Fibroblast of skin of right quadriceps (primary cell): ENCODE data around the gene TMEM97.

Experiments
- DNase-seq: peaks from one replicate; pipeline ENCODE4 v3.0.0-alpha.2; 2013

Gene TMEM97

DNA sequence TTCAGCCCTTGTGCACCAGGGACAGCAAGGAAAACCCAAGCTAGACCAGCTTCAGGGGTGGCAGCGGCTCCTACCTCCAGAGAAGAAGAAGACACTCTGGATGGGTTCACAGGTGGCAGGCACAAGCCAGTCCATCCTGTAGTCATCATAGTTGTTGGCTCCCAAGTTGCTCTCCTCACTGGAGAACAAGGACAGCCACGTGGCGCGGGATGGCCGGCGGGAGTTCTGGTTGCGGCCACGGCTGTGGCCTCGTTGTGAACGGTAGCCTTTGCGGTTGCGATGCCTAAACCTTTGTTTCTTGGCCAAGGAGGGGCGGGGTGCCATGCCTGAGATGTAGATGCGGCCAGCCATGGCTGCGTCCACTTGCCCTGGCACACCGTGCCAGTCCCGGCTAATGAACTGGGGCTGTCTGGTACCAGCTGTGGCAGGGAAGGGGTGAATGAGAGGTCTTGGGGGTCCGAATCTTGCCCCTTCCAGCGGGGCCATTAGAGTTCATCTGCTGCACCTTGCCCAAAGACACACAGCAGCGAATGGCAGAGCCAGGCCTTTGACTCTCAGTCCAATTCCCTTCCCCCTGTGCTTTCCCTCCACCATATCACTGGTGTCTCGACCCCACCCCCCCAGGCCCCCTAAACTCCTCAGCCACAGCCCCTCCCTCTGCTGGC is 48.8 kb downstream of the TMEM97 start:
- no peak for DNase-seq

DNA sequence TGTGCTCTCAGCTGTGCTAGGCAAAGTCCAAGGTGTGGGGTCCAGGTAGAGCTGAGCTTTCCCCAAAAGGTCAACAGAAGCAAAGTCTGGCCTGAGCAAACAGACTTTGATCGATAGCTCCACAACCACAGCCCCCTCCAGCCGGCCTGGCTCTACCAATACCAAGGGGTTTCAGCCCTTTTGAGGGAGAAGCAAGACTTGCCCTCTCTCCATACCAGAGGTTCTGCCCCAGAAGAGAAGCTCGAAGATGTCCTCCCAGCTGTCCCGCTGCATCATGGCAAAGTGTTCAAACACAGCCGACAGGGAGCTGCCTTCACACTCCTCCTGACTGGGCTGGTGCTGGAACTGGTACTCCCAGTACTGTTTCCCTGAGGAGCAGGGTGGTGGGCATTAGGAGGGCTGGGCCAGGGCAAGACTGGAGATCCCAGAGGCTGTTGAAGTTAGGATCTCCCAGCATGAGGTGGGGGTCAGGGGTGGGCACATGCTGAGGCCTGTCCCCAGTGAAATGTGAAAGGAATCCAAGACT is 49.4 kb downstream of the TMEM97 start:
- DNase-seq, result no peak

DNA sequence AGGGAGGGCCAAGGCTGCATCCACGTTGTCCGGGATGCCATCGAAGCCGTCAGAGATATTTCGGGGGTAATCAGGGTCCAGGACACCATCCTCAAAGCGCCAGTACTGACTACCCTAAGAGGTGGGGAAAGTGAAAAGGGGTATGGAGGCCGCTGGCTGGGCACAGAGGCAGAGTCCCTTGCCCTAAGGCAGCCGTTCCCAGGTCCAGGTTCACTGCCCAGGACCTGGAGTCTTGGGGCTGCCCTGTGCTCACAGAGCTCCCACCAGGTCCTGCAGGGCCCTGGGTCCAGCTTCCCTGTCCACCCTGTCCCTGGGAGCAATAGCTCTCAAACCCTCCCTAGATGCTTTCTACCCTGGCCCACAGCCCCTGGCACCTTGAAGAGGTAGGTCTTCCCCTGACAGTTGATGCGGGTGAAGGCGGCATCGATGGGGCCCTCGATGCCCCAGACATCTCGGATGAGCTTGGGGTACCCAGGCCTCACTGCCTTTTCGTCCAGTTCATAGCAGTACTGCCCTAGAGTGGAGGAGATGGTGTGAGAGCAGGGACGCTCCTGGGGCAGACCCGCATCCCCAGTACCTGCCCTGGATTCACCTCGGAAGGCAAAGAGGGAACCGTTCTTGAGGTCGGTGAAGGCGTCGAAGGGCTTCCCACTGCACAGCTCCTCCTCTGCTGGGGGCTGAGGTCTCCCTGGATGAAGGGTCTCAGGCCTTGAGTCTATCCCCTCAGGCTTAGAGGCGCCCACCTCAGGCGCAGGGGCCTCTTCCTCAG is 50.1 kb downstream of the TMEM97 start:
- DNase-seq, result no peak

DNA sequence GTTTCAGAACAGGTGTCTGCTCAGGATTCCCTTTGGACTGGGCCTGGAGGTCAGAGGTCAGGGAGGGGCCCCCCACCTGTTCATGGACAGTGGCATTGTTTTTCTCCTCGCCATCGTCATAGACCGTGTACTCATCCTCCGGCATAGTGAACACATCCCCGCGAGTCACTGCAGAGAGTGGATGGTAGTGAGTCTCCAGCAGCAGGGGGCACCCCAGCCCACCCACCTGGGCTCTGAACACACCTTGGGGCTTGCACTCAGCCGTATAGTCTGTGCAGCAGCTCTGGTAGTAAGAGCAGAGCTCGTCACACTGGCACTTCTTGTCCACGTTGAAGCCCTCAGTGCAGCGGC is 50.7 kb downstream of the TMEM97 start:
- DNase-seq, result no peak

DNA sequence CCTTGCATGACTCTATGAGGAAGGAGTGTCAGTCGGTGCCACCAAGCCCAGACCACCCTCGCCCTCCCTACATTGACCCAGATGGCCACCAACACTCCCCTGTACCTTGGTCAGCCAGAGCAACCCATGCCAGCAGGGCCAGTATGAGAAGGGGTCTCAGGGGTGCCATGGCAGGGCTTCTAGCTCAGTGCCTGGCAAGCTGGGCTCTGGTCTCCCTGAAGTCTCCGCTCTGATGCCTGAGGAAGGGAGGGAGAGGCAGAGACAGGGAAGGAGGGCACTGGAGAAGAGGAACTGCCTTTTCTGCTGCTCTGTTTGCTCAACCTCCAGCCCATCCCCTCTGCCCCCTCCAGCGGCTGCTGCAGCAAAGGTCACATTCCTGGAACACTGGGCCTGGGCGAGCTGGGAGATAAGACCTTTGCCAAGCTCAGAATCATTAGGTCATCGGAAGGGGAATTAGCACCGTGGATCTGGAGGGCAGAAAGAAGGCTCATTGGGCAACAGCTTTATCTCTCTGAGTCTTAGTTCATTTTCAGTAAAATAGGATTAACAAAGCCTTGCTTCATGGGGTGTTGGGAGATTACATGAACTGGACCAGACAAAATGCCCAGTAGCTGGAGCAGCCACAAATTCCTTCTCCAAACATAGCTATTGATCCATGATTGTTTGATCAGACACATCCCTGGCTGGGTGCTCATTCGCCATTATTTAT is 51.2 kb downstream of the TMEM97 start, which contains the start of gene VTN:
TSS of gene VTN (minus strand) at position 273 of the 709 bp plus-strand sequence. CDS start at position 169, 104 bp downstream.
- DNase-seq, result no peak

DNA sequence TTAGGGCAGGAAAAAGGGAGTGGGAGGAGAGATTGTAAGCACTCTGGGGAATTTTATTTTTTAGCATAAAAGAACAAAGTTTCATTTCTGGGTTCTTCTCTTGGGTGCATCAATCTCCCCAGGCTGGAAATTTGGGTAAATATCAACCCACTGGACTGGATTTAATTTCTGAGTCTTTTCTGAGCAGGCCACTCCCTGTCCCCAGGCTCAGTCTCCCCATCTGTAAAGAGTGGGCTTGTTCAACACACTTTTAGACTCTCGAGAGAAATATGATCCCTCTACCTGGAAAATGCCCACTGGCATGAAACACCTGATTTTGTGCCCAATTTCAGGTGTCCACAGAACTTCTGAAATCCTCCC is 51.7 kb downstream of the TMEM97 start:
- DNase-seq, result no peak

DNA sequence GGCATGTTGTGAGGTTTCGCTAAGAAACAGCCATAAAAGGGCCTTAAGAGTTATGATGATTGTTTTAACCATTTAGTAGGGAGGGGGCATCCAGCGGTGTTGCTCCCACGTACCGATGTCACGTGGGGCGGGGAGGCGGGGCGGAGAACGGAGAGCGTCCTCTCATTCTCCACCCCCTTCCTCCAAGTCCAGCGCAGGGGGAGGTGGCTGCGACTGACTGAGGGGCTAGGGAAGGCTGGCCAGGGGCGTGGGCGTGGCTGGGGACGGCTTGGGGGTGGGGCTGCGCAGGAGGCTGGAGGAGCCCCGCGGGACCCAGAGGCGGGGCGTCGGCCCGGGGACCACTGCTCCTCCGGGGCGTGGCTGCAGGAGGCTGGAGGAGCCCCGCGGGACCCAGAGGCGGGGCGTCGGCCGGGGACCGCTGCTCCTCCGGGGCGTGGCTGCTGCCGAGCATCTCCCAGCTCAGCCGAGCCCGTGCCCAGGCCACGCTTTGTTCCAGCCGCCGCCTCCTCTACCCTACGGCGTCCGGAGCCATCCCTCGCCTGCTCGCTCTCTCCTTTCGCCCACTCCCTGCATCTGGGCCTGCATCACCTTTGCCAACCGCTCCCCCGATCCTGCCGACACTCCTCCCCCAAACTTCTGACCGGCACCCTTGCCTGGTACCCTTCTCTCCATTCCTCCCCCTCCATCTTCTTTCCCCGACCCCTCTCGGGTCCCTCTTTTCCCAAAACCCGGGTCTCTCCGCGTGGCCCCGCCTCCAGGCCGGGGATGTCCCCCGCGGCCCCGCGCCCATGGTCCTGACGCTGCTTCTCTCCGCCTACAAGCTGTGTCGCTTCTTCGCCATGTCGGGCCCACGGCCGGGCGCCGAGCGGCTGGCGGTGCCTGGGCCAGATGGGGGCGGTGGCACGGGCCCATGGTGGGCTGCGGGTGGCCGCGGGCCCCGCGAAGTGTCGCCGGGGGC is 52.5 kb downstream of the TMEM97 start, which contains the start of gene SARM1:
TSS of gene SARM1 (plus strand) at position 450 of the 958 bp plus-strand sequence. CDS start at position 789, 339 bp downstream.
- peak; percentile 93 for DNase-seq

DNA sequence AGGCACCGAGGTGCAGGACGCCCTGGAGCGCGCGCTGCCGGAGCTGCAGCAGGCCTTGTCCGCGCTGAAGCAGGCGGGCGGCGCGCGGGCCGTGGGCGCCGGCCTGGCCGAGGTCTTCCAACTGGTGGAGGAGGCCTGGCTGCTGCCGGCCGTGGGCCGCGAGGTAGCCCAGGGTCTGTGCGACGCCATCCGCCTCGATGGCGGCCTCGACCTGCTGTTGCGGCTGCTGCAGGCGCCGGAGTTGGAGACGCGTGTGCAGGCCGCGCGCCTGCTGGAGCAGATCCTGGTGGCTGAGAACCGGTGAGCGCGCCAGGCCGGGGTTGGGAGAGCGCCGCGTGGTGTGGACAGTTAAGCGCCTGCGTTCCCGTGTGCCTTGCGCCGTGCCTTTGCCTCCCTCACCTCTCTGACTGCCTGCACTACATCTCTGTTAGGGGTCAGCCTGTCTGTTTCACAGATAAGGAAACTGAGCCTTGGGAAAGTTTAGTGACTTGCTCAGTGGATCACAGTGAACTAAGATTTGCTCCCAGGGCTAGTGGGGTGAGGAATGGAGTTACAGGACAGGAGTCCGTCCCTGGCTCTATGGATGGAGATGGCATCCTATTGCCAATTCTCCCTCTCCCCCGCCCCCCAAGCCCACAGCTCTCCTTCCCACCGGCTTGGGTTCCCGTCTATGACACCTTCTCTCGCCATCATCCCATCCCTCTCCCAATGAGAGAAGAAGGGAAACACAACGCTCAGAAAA is 53.4 kb downstream of the TMEM97 start:
- no peak for DNase-seq

DNA sequence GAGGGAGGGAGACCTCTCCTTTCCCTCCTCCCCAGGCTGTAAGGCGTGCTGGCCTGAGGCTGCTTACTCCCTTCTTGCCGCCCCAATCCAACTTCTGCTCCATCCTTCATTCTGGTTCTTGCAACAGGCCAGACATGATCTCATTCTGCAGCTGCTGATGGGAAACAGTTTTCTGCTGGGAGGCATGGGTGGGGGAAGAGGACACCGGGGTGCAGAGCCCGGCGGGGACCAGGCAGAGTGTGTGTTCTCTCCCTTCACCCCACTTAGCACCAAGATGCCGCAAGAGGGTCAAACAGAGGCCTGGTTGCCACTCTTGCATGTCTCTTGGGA is 53.9 kb downstream of the TMEM97 start:
- DNase-seq, result no peak
